H9 (cell line): ENCODE results near the gene STXBP1. TPM values are rescaled to one million over a fixed set of nuclear protein-coding genes. Genes with fewer than 3 reads are reported as not detected.
A peak's percentile ranks its signal among the peaks of the same experiment; 100 is the strongest.

Source experiments
- DNase-seq: peaks from one replicate; pipeline ENCODE4 v3.0.0-alpha.2; 2017
- H2AFZ ChIP-seq: one replicate; pipeline ENCODE4 v1.6.1; 2013; ENCODE audit warnings: mild to moderate bottlenecking, low read length, control low read depth, moderate library complexity
- H2AK5ac ChIP-seq: 2 replicates; pipeline ENCODE4 v1.6.1; 2013; ENCODE audit warnings: low read length, control low read depth, mixed read lengths; ENCODE audit not compliant: insufficient read length
- H2BK120ac ChIP-seq: one replicate; pipeline ENCODE4 v1.6.1; 2013; ENCODE audit warnings: low read depth, mild to moderate bottlenecking, low read length, control low read depth, inconsistent platforms; ENCODE audit not compliant: poor library complexity, severe bottlenecking
- H2BK12ac ChIP-seq: 2 replicates; pipeline ENCODE4 v1.6.1; 2013; ENCODE audit warnings: low read length, control low read depth, mixed read lengths, low read depth; ENCODE audit not compliant: insufficient read length
- H2BK15ac ChIP-seq: 2 replicates; pipeline ENCODE4 v1.6.1; 2013; ENCODE audit warnings: low read depth, low read length, control low read depth
- H2BK20ac ChIP-seq: one replicate; pipeline ENCODE4 v1.6.1; 2013; ENCODE audit warnings: low read depth, mild to moderate bottlenecking, low read length, control low read depth, inconsistent platforms; ENCODE audit not compliant: poor library complexity, severe bottlenecking
- H2BK5ac ChIP-seq: 2 replicates; pipeline ENCODE4 v1.6.1; 2013; ENCODE audit warnings: low read length, control low read depth, mixed read lengths; ENCODE audit not compliant: insufficient read length
- H3K14ac ChIP-seq: 2 replicates; pipeline ENCODE4 v1.6.1; 2013; ENCODE audit warnings: low read length, control low read depth; ENCODE audit not compliant: insufficient read depth
- H3K18ac ChIP-seq: 2 replicates; pipeline ENCODE4 v1.6.1; 2013; ENCODE audit warnings: low read depth, mild to moderate bottlenecking, mixed read lengths, low read length, control low read depth; ENCODE audit not compliant: insufficient read length
- H3K23ac ChIP-seq: 2 replicates; pipeline ENCODE4 v1.6.1; 2013; ENCODE audit warnings: low read length, control low read depth, mixed read lengths, low read depth; ENCODE audit not compliant: insufficient read length
- H3K23me2 ChIP-seq: 2 replicates; pipeline ENCODE4 v1.6.1; 2013; ENCODE audit warnings: low read depth, mild to moderate bottlenecking, mixed read lengths, low read length, control low read depth; ENCODE audit not compliant: insufficient read length, poor library complexity, severe bottlenecking
- H3K27ac ChIP-seq: 2 replicates; pipeline ENCODE4 v1.5.1; 2013; ENCODE audit warnings: low read length, control low read depth, mixed read lengths, low read depth; ENCODE audit not compliant: insufficient read length
- H3K27me3 ChIP-seq: 2 replicates; pipeline ENCODE4 v1.6.1; 2013; ENCODE audit warnings: low read length, control low read depth, inconsistent platforms; ENCODE audit not compliant: insufficient read depth
- H3K4ac ChIP-seq: 2 replicates; pipeline ENCODE4 v1.6.1; 2013; ENCODE audit warnings: low read depth, mild to moderate bottlenecking, control low read depth, inconsistent platforms, low read length, moderate library complexity
- H3K4me1 ChIP-seq: 2 replicates; pipeline ENCODE4 v1.6.1; 2013; ENCODE audit warnings: low read length, control low read depth, inconsistent platforms; ENCODE audit not compliant: insufficient read depth
- H3K4me2 ChIP-seq: 2 replicates; pipeline ENCODE4 v1.6.1; 2013; ENCODE audit warnings: low read length, control low read depth, mixed read lengths; ENCODE audit not compliant: insufficient read length, insufficient read depth
- H3K56ac ChIP-seq: 2 replicates; pipeline ENCODE4 v1.6.1; 2013; ENCODE audit warnings: low read depth, mild to moderate bottlenecking, mixed read lengths, low read length, control low read depth; ENCODE audit not compliant: insufficient read length
- H3K79me1 ChIP-seq: 2 replicates; pipeline ENCODE4 v1.6.1; 2013; ENCODE audit warnings: low read depth, mild to moderate bottlenecking, moderate library complexity, low read length, control low read depth, inconsistent platforms; ENCODE audit not compliant: insufficient read depth, poor library complexity, severe bottlenecking
- H3K79me2 ChIP-seq: 2 replicates; pipeline ENCODE4 v1.6.1; 2013; ENCODE audit warnings: low read length, control low read depth, inconsistent platforms; ENCODE audit not compliant: insufficient read depth
- H3K9ac ChIP-seq: 2 replicates; pipeline ENCODE4 v1.6.1; 2013; ENCODE audit warnings: low read length, control low read depth, mixed read lengths; ENCODE audit not compliant: insufficient read length; ENCODE audit errors: extremely low read depth
- H3K9me3 ChIP-seq: one replicate; pipeline ENCODE4 v1.6.1; 2013; ENCODE audit warnings: low read depth, low read length, inconsistent platforms; ENCODE audit not compliant: control insufficient read depth
- H3T11ph ChIP-seq: one replicate; pipeline ENCODE4 v1.6.1; 2013; ENCODE audit warnings: mild to moderate bottlenecking, low read length, control low read depth, inconsistent platforms
- H4K20me1 ChIP-seq: one replicate; pipeline ENCODE4 v1.6.1; 2013; ENCODE audit not compliant: control insufficient read depth, insufficient read length, insufficient read depth
- H4K5ac ChIP-seq: 2 replicates; pipeline ENCODE4 v1.6.1; 2013; ENCODE audit warnings: low read depth, mild to moderate bottlenecking, mixed read lengths, low read length, control low read depth; ENCODE audit not compliant: insufficient read length
- H4K8ac ChIP-seq: replicated peaks from 2 replicates; pipeline ENCODE4 v1.6.1; 2013; ENCODE audit warnings: low read length, control low read depth, mixed read lengths, low read depth; ENCODE audit not compliant: insufficient read length
- H4K91ac ChIP-seq: 2 replicates; pipeline ENCODE4 v1.6.1; 2013; ENCODE audit warnings: low read depth, mild to moderate bottlenecking, moderate library complexity, mixed read lengths, low read length, control low read depth; ENCODE audit not compliant: insufficient read length
- H3K27ac Mint-ChIP-seq, 3 experiments: 2 replicates in 2 of 3; 3 replicates in 1 of 3; pipeline ENCODE4 v1.8.0; 2020 to 2021; ENCODE audit warnings: mixed read lengths in 3 of 3, mild to moderate bottlenecking in 1 of 3, moderate library complexity in 1 of 3
- H3K27me3 Mint-ChIP-seq: 2 replicates; pipeline ENCODE4 v1.8.0; 2021; ENCODE audit warnings: low read depth, mild to moderate bottlenecking, moderate library complexity, mixed read lengths
- H3K36me3 Mint-ChIP-seq, 3 experiments: 2 replicates in 2 of 3; 3 replicates in 1 of 3; pipeline ENCODE4 v1.8.0; 2020 to 2021; ENCODE audit warnings: low read depth in 3 of 3, mixed read lengths in 3 of 3; ENCODE audit not compliant: insufficient read depth in 1 of 3
- H3K4me1 Mint-ChIP-seq, 2 experiments: 2 replicates each; pipeline ENCODE4 v1.8.0; 2020; ENCODE audit warnings: mixed read lengths in 2 of 2
- H3K4me3 Mint-ChIP-seq, 2 experiments: 2 replicates in 1 of 2; 3 replicates in 1 of 2; pipeline ENCODE4 v1.8.0; 2020 to 2021; ENCODE audit warnings: mild to moderate bottlenecking in 2 of 2, mixed read lengths in 2 of 2, moderate library complexity in 1 of 2
- H3K9me3 Mint-ChIP-seq, 2 experiments: 2 replicates in 1 of 2; 3 replicates in 1 of 2; pipeline ENCODE4 v1.8.0; 2020; ENCODE audit warnings: mild to moderate bottlenecking in 2 of 2, mixed read lengths in 2 of 2, moderate library complexity in 1 of 2
- WGBS: extraction: QIAGEN DNeasy Blood & Tissue Kit; methylation state at CpG from one replicate; pipeline ENCODE4 v1.1.7; 2013; ENCODE audit warnings: missing lambda C conversion rate, low lambda C conversion rate, mixed read lengths; ENCODE audit not compliant: insufficient read length; ENCODE audit errors: extremely low coverage; 5-methylcytosine and 5-hydroxymethylcytosine counted together
- total RNA-seq: library from RNA; stranded (reverse); gene quantifications from 2 replicates; pipeline ENCODE4 v1.2.1, GENCODE V29; 2021
- TF ChIP-seq, protein P1 (sequence below): fragments of 200-600 bp; sonication (generic); conservative IDR thresholded peaks from 3 replicates; pipeline ENCODE4 v1.8.0; 2021; ENCODE audit warnings: antibody characterized with exemption, mild to moderate bottlenecking

STXBP1 gene
- total RNA-seq, 1 experiment from 2014 or later = 22.3 TPM

DNA sequence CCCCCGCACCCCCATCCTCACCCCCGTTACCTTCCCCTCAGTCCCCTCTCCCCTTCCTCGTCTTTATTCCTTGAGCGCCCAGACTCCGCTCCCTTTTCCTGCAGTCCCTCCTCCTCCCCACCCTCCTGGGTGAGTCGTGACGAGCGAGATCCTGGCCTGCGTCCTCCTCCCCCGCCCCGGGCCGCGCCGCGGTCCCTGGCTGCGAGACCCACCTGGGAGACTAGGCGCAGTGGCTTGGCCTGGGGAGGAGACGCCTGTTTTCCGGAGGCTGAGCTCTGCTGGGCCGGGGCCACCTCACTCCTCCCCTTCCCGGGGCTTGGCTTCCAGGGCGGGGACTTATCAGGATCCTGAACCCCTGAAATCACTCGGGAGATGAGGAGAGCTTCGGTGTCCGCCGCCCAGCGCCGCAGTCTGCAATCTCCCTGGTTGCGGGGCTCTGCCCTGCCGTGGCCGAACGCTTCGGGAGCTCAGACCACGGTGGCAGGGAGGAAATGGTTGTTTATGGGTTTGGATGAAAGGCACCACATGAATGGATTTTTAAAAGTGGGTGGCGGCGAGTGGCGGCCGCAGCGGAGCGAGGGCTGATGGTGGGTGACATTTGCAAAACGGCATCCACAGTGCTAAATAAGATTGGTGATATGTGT is 984 bp downstream of the STXBP1 start:
- Histone ChIP-seq H3K27me3 (no peaks in the 10 kb centered on the region), H3K79me1 (no peaks in the 10 kb centered on the region), H4K5ac (no peak overlapping the region), H3K56ac (no peak overlapping the region), H3K23ac (no peak overlapping the region), H3K4me1 (peaks cover 4% of the 10 kb centered on the region; the same call in 1 of the 2 replicates), H3K23me2 (peaks cover 16% of the 10 kb centered on the region), H2BK120ac (no peak overlapping the region), H4K91ac (no peak overlapping the region), H3K9me3 (no peaks in the 10 kb centered on the region), H3K27ac (no peak overlapping the region), H3K79me2 (0 out of 2 replicates have a peak, but pooled peaks cover 2% of the 10 kb centered on the region), H2AFZ (no peak overlapping the region), H3K9ac (peak overlapping the region; percentile 25), H2BK12ac (no peak overlapping the region), H4K20me1 (no peaks in the 10 kb centered on the region), H3K14ac (no peak overlapping the region), H3K4me2 (peak overlapping the region; percentile 72), H2BK5ac (no peak overlapping the region), H4K8ac (no peak overlapping the region), H3K4ac (no peak overlapping the region), H3T11ph (no peak overlapping the region), H2AK5ac (no peak overlapping the region), H2BK15ac (no peak overlapping the region), H3K18ac (no peak overlapping the region), H2BK20ac (no peak overlapping the region)
- Mint-ChIP-seq H3K4me3 (peak overlapping the region; percentile 82 to 97), H3K9me3 (no peaks in the 10 kb centered on the region; a peak in 1 of 5 replicates), H3K27ac (no peak overlapping the region), H3K36me3 (no peaks in the 10 kb centered on the region), H3K27me3 (peaks cover 43% of the 10 kb centered on the region), H3K4me1 (peaks cover 15 to 25% of the 10 kb centered on the region in 2 experiments)
- no CpG with 5 or more reads among the region's 41 CpGs for WGBS
- TF ChIP-seq, protein P1, sequence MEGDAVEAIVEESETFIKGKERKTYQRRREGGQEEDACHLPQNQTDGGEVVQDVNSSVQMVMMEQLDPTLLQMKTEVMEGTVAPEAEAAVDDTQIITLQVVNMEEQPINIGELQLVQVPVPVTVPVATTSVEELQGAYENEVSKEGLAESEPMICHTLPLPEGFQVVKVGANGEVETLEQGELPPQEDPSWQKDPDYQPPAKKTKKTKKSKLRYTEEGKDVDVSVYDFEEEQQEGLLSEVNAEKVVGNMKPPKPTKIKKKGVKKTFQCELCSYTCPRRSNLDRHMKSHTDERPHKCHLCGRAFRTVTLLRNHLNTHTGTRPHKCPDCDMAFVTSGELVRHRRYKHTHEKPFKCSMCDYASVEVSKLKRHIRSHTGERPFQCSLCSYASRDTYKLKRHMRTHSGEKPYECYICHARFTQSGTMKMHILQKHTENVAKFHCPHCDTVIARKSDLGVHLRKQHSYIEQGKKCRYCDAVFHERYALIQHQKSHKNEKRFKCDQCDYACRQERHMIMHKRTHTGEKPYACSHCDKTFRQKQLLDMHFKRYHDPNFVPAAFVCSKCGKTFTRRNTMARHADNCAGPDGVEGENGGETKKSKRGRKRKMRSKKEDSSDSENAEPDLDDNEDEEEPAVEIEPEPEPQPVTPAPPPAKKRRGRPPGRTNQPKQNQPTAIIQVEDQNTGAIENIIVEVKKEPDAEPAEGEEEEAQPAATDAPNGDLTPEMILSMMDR = no peak
- DNase-seq = peak; percentile 46
